Neural cell (in vitro differentiated cells): Measurements from ENCODE around the gene CDKL1. TPM values are rescaled to one million over a fixed set of nuclear protein-coding genes. Genes with fewer than 3 reads are reported as not detected.

ENCODE experiments used
- H2AFZ ChIP-seq: fragments of 200-600, 300-800 bp; sonication (generic), shearing (Covaris generic); 2 replicates; pipeline ENCODE4 v1.6.0; 2014; ENCODE audit warnings: low read depth, mild to moderate bottlenecking, antibody characterized with exemption, low read length, moderate library complexity
- H3F3A ChIP-seq: fragments of 200-600 bp; shearing (Covaris generic); 2 replicates; pipeline ENCODE4 v1.6.1; 2016; ENCODE audit warnings: mild to moderate bottlenecking, moderate library complexity, mixed read lengths, antibody characterized with exemption, low read length; ENCODE audit not compliant: insufficient read depth, poor library complexity, severe bottlenecking
- H3K27ac ChIP-seq: fragments of 200-600, 300-800 bp; sonication (generic), shearing (Covaris generic); 2 replicates; pipeline ENCODE4 v1.5.1; 2014; ENCODE audit warnings: mild to moderate bottlenecking, low read length, moderate library complexity
- H3K27me3 ChIP-seq: fragments of 300-800, 200-600 bp; sonication (generic), shearing (Covaris generic); 2 replicates; pipeline ENCODE4 v1.6.0; 2014; ENCODE audit warnings: mild to moderate bottlenecking, low read depth, low read length, moderate library complexity; ENCODE audit not compliant: insufficient read depth
- H3K36me3 ChIP-seq: fragments of 300-800, 200-600 bp; sonication (generic), shearing (Covaris generic); 2 replicates; pipeline ENCODE4 v1.5.1; 2014; ENCODE audit warnings: mild to moderate bottlenecking, antibody characterized with exemption, low read length, moderate library complexity; ENCODE audit not compliant: insufficient read depth
- H3K4me2 ChIP-seq: fragments of 300-800, 200-600 bp; sonication (generic), shearing (Covaris generic); 2 replicates; pipeline ENCODE4 v1.6.0; 2014; ENCODE audit warnings: mild to moderate bottlenecking, low read length
- H3K4me3 ChIP-seq: fragments of 300-800, 200-600 bp; sonication (generic), shearing (Covaris generic); 2 replicates; pipeline ENCODE4 v1.5.1; 2014; ENCODE audit warnings: mild to moderate bottlenecking, low read length, moderate library complexity
- H3K79me2 ChIP-seq: fragments of 200-600 bp; shearing (Covaris generic); replicated peaks from 2 replicates; pipeline ENCODE4 v1.6.0; 2014; ENCODE audit warnings: mild to moderate bottlenecking, low read length, moderate library complexity; ENCODE audit not compliant: insufficient read depth
- H3K9ac ChIP-seq: fragments of 300-800, 200-600 bp; sonication (generic), shearing (Covaris generic); 2 replicates; pipeline ENCODE4 v1.6.1; 2016; ENCODE audit warnings: mild to moderate bottlenecking, low read length, mixed read lengths
- H3K9me2 ChIP-seq: fragments of 200-600 bp; shearing (Covaris generic); 2 replicates; pipeline ENCODE4 v1.6.1; 2016; ENCODE audit warnings: mild to moderate bottlenecking, low read length, mixed read lengths; ENCODE audit not compliant: insufficient read depth
- H3K9me3 ChIP-seq: fragments of 200-600, 300-800 bp; sonication (generic), shearing (Covaris generic); 2 replicates; pipeline ENCODE4 v1.6.1; 2016; ENCODE audit warnings: mild to moderate bottlenecking, mixed run types, low read length, moderate library complexity, mixed read lengths
- H4K20me1 ChIP-seq: fragments of 200-600 bp; shearing (Covaris generic); 2 replicates; pipeline ENCODE4 v1.6.1; 2016; ENCODE audit warnings: mild to moderate bottlenecking, mixed run types; ENCODE audit not compliant: insufficient read depth
- EP300 ChIP-seq: fragments of 450-650 bp; conservative IDR thresholded peaks from 2 replicates; pipeline ENCODE4 v1.6.1; 2014; ENCODE audit warnings: antibody characterized with exemption, mild to moderate bottlenecking, moderate library complexity; ENCODE audit not compliant: poor library complexity, severe bottlenecking
- EZH2 ChIP-seq: fragments of 200-600, 300-800 bp; shearing (Covaris generic), sonication (generic); IDR thresholded peaks from 2 replicates; pipeline ENCODE4 v1.6.1; 2014; ENCODE audit warnings: antibody characterized with exemption, low read length, borderline replicate concordance, mild to moderate bottlenecking; ENCODE audit not compliant: insufficient read depth, poor library complexity, severe bottlenecking
- MXI1 ChIP-seq: fragments of 450-650 bp; conservative IDR thresholded peaks from 2 replicates; pipeline ENCODE4 v1.6.1; 2014; ENCODE audit warnings: antibody characterized with exemption, mild to moderate bottlenecking; ENCODE audit not compliant: poor library complexity, severe bottlenecking
- POLR2AphosphoS5 ChIP-seq: IDR thresholded peaks from 2 replicates; pipeline ENCODE4 v1.6.1; 2012
- RAD21 ChIP-seq: fragments of 450-650 bp; conservative IDR thresholded peaks from 2 replicates; pipeline ENCODE4 v1.6.1; 2014; ENCODE audit warnings: antibody characterized with exemption, mild to moderate bottlenecking, moderate library complexity
- SMC3 ChIP-seq: fragments of 450-650 bp; conservative IDR thresholded peaks from 2 replicates; pipeline ENCODE4 v1.6.1; 2014; ENCODE audit warnings: antibody characterized with exemption, mild to moderate bottlenecking, moderate library complexity; ENCODE audit not compliant: poor library complexity
- TAF1 ChIP-seq: IDR thresholded peaks from 2 replicates; pipeline ENCODE4 v1.6.1; 2012; ENCODE audit warnings: low read depth
- polyA plus RNA-seq: library from polyadenylated mRNA; depleted of rRNA; stranded (reverse); fragments of >200 nt; gene quantifications from 2 replicates; pipeline ENCODE4 v1.2.3, GENCODE V29; 2014
- TF ChIP-seq, protein P1 (sequence below): IDR thresholded peaks from 2 replicates; pipeline ENCODE4 v1.6.1; 2012; ENCODE audit warnings: borderline replicate concordance
- TF ChIP-seq, protein P2 (sequence below): fragments of 450-650 bp; IDR thresholded peaks from 2 replicates; pipeline ENCODE4 v1.5.1; 2014; ENCODE audit warnings: antibody characterized with exemption, mild to moderate bottlenecking, moderate library complexity; ENCODE audit not compliant: poor library complexity, severe bottlenecking

Gene CDKL1
- polyA plus RNA-seq, 1 donor from 2014 or later: 3.1 TPM

GRCh38 chr14:50348933-50349332 lies 47.7 kb downstream of the CDKL1 start:
- H3K9me3 ChIP-seq: no peaks in the 10 kb centered on the region
- H3K9ac ChIP-seq: no peak overlapping the region
- H3K4me3 ChIP-seq: no peak overlapping the region
- H3K27me3 ChIP-seq: no peaks in the 10 kb centered on the region
- H2AFZ ChIP-seq: no peak overlapping the region
- TF ChIP-seq EP300: no peak
- no peaks in the 10 kb centered on the region for H3K9me2 ChIP-seq
- H3K36me3 ChIP-seq: no peaks in the 10 kb centered on the region
- H3K27ac ChIP-seq: no peak overlapping the region
- H3K79me2 ChIP-seq: no peaks in the 10 kb centered on the region
- no peak overlapping the region for H3K4me2 ChIP-seq
- no peaks in the 10 kb centered on the region for H3F3A ChIP-seq
- no peaks in the 10 kb centered on the region for H4K20me1 ChIP-seq

GRCh38 chr14:50347521-50347920 lies 49.2 kb downstream of the CDKL1 start:
- Histone ChIP-seq H3K4me2 (no peak overlapping the region), H3K9me3 (no peaks in the 10 kb centered on the region), H3F3A (no peaks in the 10 kb centered on the region), H3K27me3 (no peaks in the 10 kb centered on the region), H3K9ac (no peak overlapping the region), H3K4me3 (no peak overlapping the region), H3K79me2 (no peaks in the 10 kb centered on the region), H4K20me1 (no peaks in the 10 kb centered on the region), H3K36me3 (no peaks in the 10 kb centered on the region), H3K9me2 (no peaks in the 10 kb centered on the region), H3K27ac (no peak overlapping the region), H2AFZ (no peak overlapping the region)
- TF ChIP-seq TAF1 (no peak), POLR2AphosphoS5 (no peak), MXI1 (no peak), EP300 (no peak), SMC3 (no peak), EZH2 (no peak), RAD21 (no peak)
- TF ChIP-seq, protein P1, sequence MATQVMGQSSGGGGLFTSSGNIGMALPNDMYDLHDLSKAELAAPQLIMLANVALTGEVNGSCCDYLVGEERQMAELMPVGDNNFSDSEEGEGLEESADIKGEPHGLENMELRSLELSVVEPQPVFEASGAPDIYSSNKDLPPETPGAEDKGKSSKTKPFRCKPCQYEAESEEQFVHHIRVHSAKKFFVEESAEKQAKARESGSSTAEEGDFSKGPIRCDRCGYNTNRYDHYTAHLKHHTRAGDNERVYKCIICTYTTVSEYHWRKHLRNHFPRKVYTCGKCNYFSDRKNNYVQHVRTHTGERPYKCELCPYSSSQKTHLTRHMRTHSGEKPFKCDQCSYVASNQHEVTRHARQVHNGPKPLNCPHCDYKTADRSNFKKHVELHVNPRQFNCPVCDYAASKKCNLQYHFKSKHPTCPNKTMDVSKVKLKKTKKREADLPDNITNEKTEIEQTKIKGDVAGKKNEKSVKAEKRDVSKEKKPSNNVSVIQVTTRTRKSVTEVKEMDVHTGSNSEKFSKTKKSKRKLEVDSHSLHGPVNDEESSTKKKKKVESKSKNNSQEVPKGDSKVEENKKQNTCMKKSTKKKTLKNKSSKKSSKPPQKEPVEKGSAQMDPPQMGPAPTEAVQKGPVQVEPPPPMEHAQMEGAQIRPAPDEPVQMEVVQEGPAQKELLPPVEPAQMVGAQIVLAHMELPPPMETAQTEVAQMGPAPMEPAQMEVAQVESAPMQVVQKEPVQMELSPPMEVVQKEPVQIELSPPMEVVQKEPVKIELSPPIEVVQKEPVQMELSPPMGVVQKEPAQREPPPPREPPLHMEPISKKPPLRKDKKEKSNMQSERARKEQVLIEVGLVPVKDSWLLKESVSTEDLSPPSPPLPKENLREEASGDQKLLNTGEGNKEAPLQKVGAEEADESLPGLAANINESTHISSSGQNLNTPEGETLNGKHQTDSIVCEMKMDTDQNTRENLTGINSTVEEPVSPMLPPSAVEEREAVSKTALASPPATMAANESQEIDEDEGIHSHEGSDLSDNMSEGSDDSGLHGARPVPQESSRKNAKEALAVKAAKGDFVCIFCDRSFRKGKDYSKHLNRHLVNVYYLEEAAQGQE: no peak
- TF ChIP-seq, protein P2, sequence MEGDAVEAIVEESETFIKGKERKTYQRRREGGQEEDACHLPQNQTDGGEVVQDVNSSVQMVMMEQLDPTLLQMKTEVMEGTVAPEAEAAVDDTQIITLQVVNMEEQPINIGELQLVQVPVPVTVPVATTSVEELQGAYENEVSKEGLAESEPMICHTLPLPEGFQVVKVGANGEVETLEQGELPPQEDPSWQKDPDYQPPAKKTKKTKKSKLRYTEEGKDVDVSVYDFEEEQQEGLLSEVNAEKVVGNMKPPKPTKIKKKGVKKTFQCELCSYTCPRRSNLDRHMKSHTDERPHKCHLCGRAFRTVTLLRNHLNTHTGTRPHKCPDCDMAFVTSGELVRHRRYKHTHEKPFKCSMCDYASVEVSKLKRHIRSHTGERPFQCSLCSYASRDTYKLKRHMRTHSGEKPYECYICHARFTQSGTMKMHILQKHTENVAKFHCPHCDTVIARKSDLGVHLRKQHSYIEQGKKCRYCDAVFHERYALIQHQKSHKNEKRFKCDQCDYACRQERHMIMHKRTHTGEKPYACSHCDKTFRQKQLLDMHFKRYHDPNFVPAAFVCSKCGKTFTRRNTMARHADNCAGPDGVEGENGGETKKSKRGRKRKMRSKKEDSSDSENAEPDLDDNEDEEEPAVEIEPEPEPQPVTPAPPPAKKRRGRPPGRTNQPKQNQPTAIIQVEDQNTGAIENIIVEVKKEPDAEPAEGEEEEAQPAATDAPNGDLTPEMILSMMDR: no peak

GRCh38 chr14:50345846-50346422 lies 50.7 kb downstream of the CDKL1 start:
- H3K27me3 ChIP-seq: no peaks in the 10 kb centered on the region
- H3K79me2 ChIP-seq: no peaks in the 10 kb centered on the region
- no peaks in the 10 kb centered on the region for H3F3A ChIP-seq
- H3K9ac ChIP-seq: no peak overlapping the region
- no peaks in the 10 kb centered on the region for H3K36me3 ChIP-seq
- H4K20me1 ChIP-seq: no peaks in the 10 kb centered on the region
- no peak overlapping the region for H3K27ac ChIP-seq
- no peak overlapping the region for H2AFZ ChIP-seq
- no peaks in the 10 kb centered on the region for H3K9me2 ChIP-seq
- TF ChIP-seq EZH2 (no peak), POLR2AphosphoS5 (no peak), TAF1 (no peak), RAD21 (no peak), EP300 (no peak), SMC3 (no peak), MXI1 (no peak)
- TF ChIP-seq, protein P1: no peak
- TF ChIP-seq, protein P2: no peak
- H3K9me3 ChIP-seq: no peaks in the 10 kb centered on the region
- no peak overlapping the region for H3K4me2 ChIP-seq
- H3K4me3 ChIP-seq: no peak overlapping the region
